Mucosa of rectum (tissue), 2 donors: ENCODE results near the gene STAM.
A peak's percentile ranks its signal among the peaks of the same experiment; 100 is the strongest.
"Not testable (repeated sequence)": the region's sequence is repeated elsewhere in the genome, so short reads cannot be mapped to it uniquely, and the experiment has no call there.

ENCODE experiments used
- H3K27ac ChIP-seq, 2 donors: one replicate each; pipeline ENCODE4 v1.7.0; 2013; ENCODE audit warnings: inconsistent platforms in 2 of 2, low read depth in 2 of 2, low read length in 2 of 2
- H3K27me3 ChIP-seq, 2 donors: one replicate each; pipeline ENCODE4 v1.7.0; 2013; ENCODE audit warnings: low read length in 2 of 2; ENCODE audit not compliant: control insufficient read depth in 2 of 2, insufficient read depth in 2 of 2
- H3K36me3 ChIP-seq, 2 donors: one replicate each; pipeline ENCODE4 v1.7.0; 2013; ENCODE audit warnings: low read length in 2 of 2; ENCODE audit not compliant: control insufficient read depth in 2 of 2, insufficient read depth in 2 of 2
- H3K4me1 ChIP-seq, 2 donors: one replicate each; pipeline ENCODE4 v1.7.0; 2013; ENCODE audit warnings: low read length in 2 of 2, mild to moderate bottlenecking in 1 of 2; ENCODE audit not compliant: control insufficient read depth in 2 of 2, insufficient read depth in 2 of 2
- H3K4me3 ChIP-seq, 2 donors: one replicate each; pipeline ENCODE4 v1.7.0; 2013; ENCODE audit warnings: low read length in 2 of 2
- H3K9ac ChIP-seq, 2 donors: one replicate each; pipeline ENCODE4 v1.7.0; 2013; ENCODE audit warnings: low read length in 2 of 2, low read depth in 1 of 2, mild to moderate bottlenecking in 1 of 2
- H3K9me3 ChIP-seq, 2 donors: one replicate each; pipeline ENCODE4 v1.7.0; 2013; ENCODE audit warnings: low read length in 2 of 2; ENCODE audit not compliant: control insufficient read depth in 2 of 2
- donor health status: healthy.
- donor health status: Normal muscosa, but diverticular disease.

Gene STAM

GRCh38 chr10:17713758-17714157, 69.8 kb downstream of the STAM start:
- no peaks in the 10 kb centered on the region for H3K27me3 ChIP-seq
- H3K9ac ChIP-seq: no peak overlapping the region
- peaks cover 16 to 50% of the 10 kb centered on the region in 2 donors for H3K36me3 ChIP-seq
- H3K4me1 ChIP-seq: no peaks in the 10 kb centered on the region
- no peaks in the 10 kb centered on the region for H3K9me3 ChIP-seq
- H3K4me3 ChIP-seq: no peak overlapping the region
- H3K27ac ChIP-seq: no peak overlapping the region

- no peak overlapping the region for H3K9ac ChIP-seq
- H3K36me3 ChIP-seq: peaks cover 12 to 39% of the 10 kb centered on the region in 2 donors
Measured at GRCh38 chr10:17716161-17716560, 72.2 kb downstream of the STAM start.

GRCh38 chr10:17722317-17723014, 78.5 kb downstream of the STAM start:
- not testable (repeated sequence) for H3K4me3 ChIP-seq

More at GRCh38 chr10:17716161-17716560, 72.2 kb downstream of the STAM start:
- Histone ChIP-seq H3K9me3 (no peaks in the 10 kb centered on the region), H3K4me3 (no peak overlapping the region), H3K4me1 (no peaks in the 10 kb centered on the region), H3K27me3 (no peaks in the 10 kb centered on the region), H3K27ac (no peak overlapping the region)

GRCh38 chr10:17725703-17726102, 81.8 kb downstream of the STAM start:
- Histone ChIP-seq H3K27ac (no peak overlapping the region), H3K9ac (no peak overlapping the region), H3K27me3 (no peaks in the 10 kb centered on the region), H3K36me3 (no peaks in the 10 kb centered on the region), H3K4me1 (no peaks in the 10 kb centered on the region), H3K9me3 (no peaks in the 10 kb centered on the region), H3K4me3 (no peak overlapping the region)

More at GRCh38 chr10:17722317-17723014, 78.5 kb downstream of the STAM start:
- not testable (repeated sequence) for H3K27me3 ChIP-seq, H3K9ac ChIP-seq, H3K27ac ChIP-seq, H3K36me3 ChIP-seq, H3K4me1 ChIP-seq, H3K9me3 ChIP-seq

GRCh38 chr10:17729630-17730029, 85.7 kb downstream of the STAM start:
- Histone ChIP-seq H3K36me3 (no peaks in the 10 kb centered on the region), H3K9ac (no peak overlapping the region), H3K27me3 (no peaks in the 10 kb centered on the region), H3K4me3 (no peak overlapping the region), H3K27ac (no peak overlapping the region), H3K4me1 (peaks cover 6 to 11% of the 10 kb centered on the region in 2 donors), H3K9me3 (no peaks in the 10 kb centered on the region)

GRCh38 chr10:17730667-17731066, 86.7 kb downstream of the STAM start:
- peaks cover 6 to 11% of the 10 kb centered on the region in 2 donors for H3K4me1 ChIP-seq
- H3K9ac ChIP-seq: no peak overlapping the region
- no peak overlapping the region for H3K4me3 ChIP-seq
- no peak overlapping the region for H3K27ac ChIP-seq
- H3K27me3 ChIP-seq: no peaks in the 10 kb centered on the region
- H3K9me3 ChIP-seq: no peaks in the 10 kb centered on the region
- no peaks in the 10 kb centered on the region for H3K36me3 ChIP-seq

GRCh38 chr10:17731331-17732020, 87.5 kb downstream of the STAM start:
- H3K9ac ChIP-seq: peak overlapping the region in 1 of 2 donors; percentile 26
- H3K9me3 ChIP-seq: no peaks in the 10 kb centered on the region
- H3K27me3 ChIP-seq: no peaks in the 10 kb centered on the region
- H3K27ac ChIP-seq: peak overlapping the region in 1 of 2 donors; percentile 17
- no peaks in the 10 kb centered on the region for H3K36me3 ChIP-seq
- peak overlapping the region; percentile 20 to 24 for H3K4me3 ChIP-seq
- H3K4me1 ChIP-seq: peaks cover 6 to 11% of the 10 kb centered on the region in 2 donors

GRCh38 chr10:17733620-17734019, 89.7 kb downstream of the STAM start:
- no peak overlapping the region for H3K27ac ChIP-seq
- H3K4me1 ChIP-seq: peaks cover 6 to 11% of the 10 kb centered on the region in 2 donors
- H3K27me3 ChIP-seq: no peaks in the 10 kb centered on the region
- no peaks in the 10 kb centered on the region for H3K36me3 ChIP-seq
- no peaks in the 10 kb centered on the region for H3K9me3 ChIP-seq
- H3K4me3 ChIP-seq: no peak overlapping the region
- H3K9ac ChIP-seq: no peak overlapping the region

- Histone ChIP-seq H3K4me3 (no peak overlapping the region), H3K36me3 (no peaks in the 10 kb centered on the region), H3K9ac (no peak overlapping the region), H3K9me3 (no peaks in the 10 kb centered on the region), H3K27ac (no peak overlapping the region), H3K4me1 (peaks cover 6 to 11% of the 10 kb centered on the region in 2 donors), H3K27me3 (no peaks in the 10 kb centered on the region)
Measured at GRCh38 chr10:17734432-17735080, 90.6 kb downstream of the STAM start.
